Measurements from ENCODE around the gene PI4KB. TPM values are rescaled to one million over a fixed set of nuclear protein-coding genes. Genes with fewer than 3 reads are reported as not detected.

The PI4KB gene
- total and polyA plus RNA-seq, 2 experiments from 2014 or later: 15.3 to 25.5 TPM

- TF ChIP-seq ETS1 (IDR thresholded peaks at IDR 0.05) (no peak), EZH2phosphoT487 (IDR thresholded peaks at IDR 0.05; ENCODE audit: unreplicated experiment) (no peak), NANOG (IDR thresholded peaks at IDR 0.05; ENCODE audit: borderline replicate concordance) (no peak), EZH2 (IDR thresholded peaks at IDR 0.05; ENCODE audit: low read depth, unreplicated experiment) (no peak), STAT1 (IDR thresholded peaks at IDR 0.05; ENCODE audit: unreplicated experiment) (no peak)
Measured at GRCh38 chr1:151267760-151268159, 59.5 kb downstream of the PI4KB start (continued).

GRCh38 chr1:151266821-151267220 is 60.4 kb downstream of the PI4KB start:
- no peaks in the 10 kb centered on the region for H3K4me1 ChIP-seq (ENCODE audit: insufficient read depth)
- Mint-ChIP-seq H3K27ac (no peak overlapping the region; the same call in 1 of the 2 replicates), H3K36me3 (ENCODE audit: low read depth) (peaks cover 72% of the 10 kb centered on the region), H3K4me1 (peaks cover 2% of the 10 kb centered on the region; the same call in 1 of the 3 replicates), H3K4me3 (no peak overlapping the region), H3K9me3 (no peaks in the 10 kb centered on the region), H3K27me3 (ENCODE audit: insufficient read depth, low read depth, poor library complexity) (peaks cover 3% of the 10 kb centered on the region)
- no peak for DNase-seq (ENCODE audit: low spot score)
- peaks cover 11% of the 10 kb centered on the region; the same call in 1 of the 2 replicates for H3K79me2 ChIP-seq (replicated peaks; ENCODE audit: insufficient read depth)
- H3F3A ChIP-seq (replicated peaks; ENCODE audit: low read depth): peaks cover 15% of the 10 kb centered on the region
- no peaks in the 10 kb centered on the region for H3K27me3 ChIP-seq (ENCODE audit: insufficient read depth)
- peaks cover 4% of the 10 kb centered on the region; the same call in 1 of the 2 replicates for H4K20me1 ChIP-seq (replicated peaks; ENCODE audit: insufficient read depth)
- peaks cover 39% of the 10 kb centered on the region for H3K36me3 ChIP-seq (ENCODE audit: insufficient read depth)
- H3K27ac ChIP-seq (ENCODE audit: low read depth): 0 out of 2 replicates have a peak overlapping the region, but pooled peaks have one; percentile 55
- no peaks in the 10 kb centered on the region for H3K9me2 ChIP-seq (ENCODE audit: insufficient read depth)
- H3K4me3 ChIP-seq: no peak overlapping the region
- no peak overlapping the region for H2AFZ ChIP-seq
- H3K4me2 ChIP-seq: no peak overlapping the region
- no peak for ATAC-seq
- no peak for TF ChIP-seq CTCF (conservative IDR thresholded peaks at IDR 0.05; ENCODE audit: low read depth in 2 of 2)
- TF ChIP-seq REST (IDR thresholded peaks at IDR 0.05; ENCODE audit: unreplicated experiment): no peak
- no peak for TF ChIP-seq ETS1 (IDR thresholded peaks at IDR 0.05)
- TF ChIP-seq JUNB (IDR thresholded peaks at IDR 0.05; ENCODE audit: unreplicated experiment): no peak
- no peak for TF ChIP-seq ZNF331 (CRISPR knock-in tag; IDR thresholded peaks at IDR 0.05; ENCODE audit: low read depth)
- TF ChIP-seq CREB1 (CRISPR knock-in tag; IDR thresholded peaks at IDR 0.05; ENCODE audit: low read depth): no peak
- TF ChIP-seq EZH2 (IDR thresholded peaks at IDR 0.05; ENCODE audit: low read depth, unreplicated experiment): no peak
- no peak for TF ChIP-seq NANOG (IDR thresholded peaks at IDR 0.05; ENCODE audit: borderline replicate concordance)
- TF ChIP-seq EZH2phosphoT487 (IDR thresholded peaks at IDR 0.05; ENCODE audit: unreplicated experiment): no peak
